DMS153 (cell line): Measurements from ENCODE around the gene SLC7A10.
"Not testable (repeated sequence)": the region's sequence is repeated elsewhere in the genome, so short reads cannot be mapped to it uniquely, and the experiment has no call there.

Experiments
- DNase-seq: peaks from one replicate; lab custom pipeline; 2025; lab: John Stamatoyannopoulos, UW

SLC7A10 gene

DNA sequence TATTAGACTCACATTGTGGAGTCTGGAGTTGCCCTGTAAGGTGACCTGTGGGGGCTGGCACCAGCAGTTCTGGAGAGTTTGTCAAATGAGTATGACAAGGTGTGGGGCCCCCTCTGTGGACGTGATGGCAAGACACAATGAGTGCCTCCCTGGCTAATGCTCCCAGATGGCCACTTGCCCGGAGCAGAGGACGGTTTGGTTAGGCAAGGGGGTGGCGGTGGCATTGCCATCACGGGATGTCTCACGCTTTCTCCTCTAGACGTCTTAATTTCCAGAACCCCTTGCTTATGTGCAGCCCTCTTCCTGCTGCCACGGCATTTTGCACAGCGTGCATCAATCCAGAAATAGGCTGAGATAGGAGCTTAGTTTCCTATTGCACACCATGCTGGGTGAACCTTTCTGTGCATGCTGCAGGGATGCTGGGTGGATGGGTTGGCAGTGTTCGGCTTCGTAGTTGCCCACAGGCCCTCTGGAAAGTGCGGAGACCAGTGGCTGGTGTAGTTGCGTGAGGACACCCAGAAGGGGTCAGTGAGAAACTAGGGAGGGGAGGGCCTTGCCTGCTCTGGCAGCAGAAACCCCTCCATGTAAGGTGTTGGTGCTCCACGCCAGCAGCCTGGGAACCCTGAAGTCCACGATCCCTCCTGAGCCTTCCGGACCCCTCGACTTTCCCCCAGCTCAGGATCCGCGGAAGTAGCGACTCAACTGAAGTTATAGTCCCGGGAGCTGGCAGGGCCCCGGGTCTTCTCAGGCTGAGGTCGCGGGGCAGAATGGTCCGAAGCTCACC, 49.6 kb downstream of the SLC7A10 start:
- DNase-seq = no peak

DNA sequence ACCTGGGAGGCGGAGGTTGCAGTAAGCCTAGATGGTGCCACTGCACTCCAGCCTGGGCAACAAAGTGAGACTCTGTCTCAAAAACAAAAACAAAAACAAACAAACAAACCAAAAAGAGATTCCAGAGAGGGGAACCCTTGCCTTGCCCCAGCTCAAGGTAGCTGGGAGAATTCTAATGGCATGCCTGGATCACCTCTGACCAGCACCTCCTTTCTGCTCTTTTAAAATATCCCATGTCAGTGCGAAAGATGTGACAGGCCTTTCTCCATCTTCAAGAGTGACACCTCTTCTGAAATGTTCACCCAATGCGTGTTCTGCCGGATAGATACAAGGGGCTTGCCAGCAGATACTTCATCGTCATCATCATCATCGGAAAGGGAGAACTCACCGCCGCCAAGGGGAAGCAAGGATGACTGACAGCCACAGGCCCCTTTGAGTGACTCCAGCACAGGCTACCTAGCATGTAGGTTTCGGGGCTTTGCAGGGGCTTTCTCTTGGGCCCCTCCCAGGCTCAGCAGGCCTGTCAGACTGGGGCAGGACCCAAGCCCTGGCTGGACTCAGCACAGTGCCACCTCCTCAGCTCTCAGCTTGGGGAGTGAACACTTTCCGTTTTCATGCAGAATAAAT, 50.4 kb downstream of the SLC7A10 start:
- no peak for DNase-seq

DNA sequence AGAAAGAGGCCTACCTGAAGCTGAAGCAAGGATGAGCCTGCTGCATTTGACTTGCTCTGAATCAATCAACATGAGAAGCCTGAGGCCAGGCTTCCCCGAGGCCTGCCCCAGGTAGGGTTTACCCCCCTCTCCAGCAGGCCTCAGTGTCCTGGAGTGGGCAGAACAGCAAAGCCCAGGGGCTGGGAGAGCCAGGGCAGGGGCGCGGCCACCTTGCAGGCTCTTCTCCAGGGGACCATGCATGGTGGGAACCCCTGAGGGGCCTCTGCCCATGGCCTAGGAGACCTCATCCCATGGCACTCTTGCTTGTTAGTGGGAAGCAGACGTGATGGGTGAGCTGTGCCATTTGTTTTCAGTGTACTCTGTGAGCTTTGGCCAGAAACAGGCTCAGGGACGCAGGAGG, 51.5 kb downstream of the SLC7A10 start:
- no peak for DNase-seq

DNA sequence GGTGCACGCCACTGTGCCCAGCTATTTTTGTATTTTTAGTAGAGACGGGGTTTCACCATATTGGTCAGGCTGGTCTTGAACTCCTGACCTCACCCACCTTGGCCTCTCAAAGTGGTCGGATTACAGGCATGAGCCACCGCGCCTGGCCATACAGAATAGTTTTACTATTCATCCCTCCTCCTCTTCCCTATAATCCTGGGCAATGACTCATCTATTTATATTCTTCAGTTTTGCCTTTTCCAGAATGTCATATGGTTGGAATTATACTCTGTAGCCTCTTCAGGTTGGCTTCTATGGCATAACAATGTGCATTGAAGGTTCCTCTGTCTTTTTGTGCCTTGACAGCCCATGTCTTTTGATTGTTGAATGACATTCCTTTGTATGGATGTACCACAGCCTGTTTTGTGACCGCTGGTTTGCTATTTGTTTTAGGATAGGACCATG, 53.7 kb downstream of the SLC7A10 start:
- no peak for DNase-seq

DNA sequence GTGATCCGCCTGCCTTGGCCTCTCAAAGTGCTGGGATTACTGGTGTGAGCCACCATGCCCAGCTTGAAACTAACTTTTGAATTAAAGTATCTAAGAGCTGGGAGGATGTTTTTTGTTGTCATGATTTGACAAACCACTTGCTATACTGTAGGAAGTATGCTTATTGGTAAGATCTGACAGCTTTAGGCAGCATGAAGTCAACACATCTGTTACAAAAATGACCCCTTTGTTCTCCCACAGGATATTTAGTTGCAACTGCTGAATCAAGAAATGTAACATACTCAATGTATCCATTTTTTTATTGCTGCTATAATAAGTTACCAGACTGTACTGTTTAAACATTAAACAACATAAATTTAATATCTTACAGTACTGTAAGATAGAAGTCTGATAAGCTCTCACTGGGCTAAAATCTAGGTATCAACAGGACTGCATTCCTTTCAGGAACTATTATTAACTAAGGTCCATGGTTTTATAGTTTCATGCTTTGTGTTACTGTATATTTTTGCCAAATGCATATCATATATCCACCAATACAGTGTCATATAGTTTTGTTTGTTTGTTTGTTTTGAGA, 54.3 kb downstream of the SLC7A10 start:
- DNase-seq = no peak

DNA sequence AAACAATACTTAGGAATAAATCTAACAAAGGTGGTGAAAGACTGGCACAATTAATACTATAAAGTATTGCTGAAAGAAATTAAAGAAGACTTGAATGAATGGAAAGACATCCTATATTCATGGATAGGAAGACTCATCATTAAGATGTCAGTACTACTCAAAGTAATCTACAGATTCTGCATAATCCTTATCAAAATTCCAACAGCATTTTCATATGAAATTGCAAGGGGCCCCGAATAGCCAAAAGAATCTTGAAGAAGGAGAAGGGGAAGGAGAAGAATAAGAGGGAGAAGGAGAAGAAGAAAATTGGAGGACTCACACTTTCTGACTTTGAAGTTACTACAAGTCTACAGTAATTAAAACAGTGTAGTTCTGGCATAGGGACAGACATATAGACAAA, 57.1 kb downstream of the SLC7A10 start:
- no peak for DNase-seq

DNA sequence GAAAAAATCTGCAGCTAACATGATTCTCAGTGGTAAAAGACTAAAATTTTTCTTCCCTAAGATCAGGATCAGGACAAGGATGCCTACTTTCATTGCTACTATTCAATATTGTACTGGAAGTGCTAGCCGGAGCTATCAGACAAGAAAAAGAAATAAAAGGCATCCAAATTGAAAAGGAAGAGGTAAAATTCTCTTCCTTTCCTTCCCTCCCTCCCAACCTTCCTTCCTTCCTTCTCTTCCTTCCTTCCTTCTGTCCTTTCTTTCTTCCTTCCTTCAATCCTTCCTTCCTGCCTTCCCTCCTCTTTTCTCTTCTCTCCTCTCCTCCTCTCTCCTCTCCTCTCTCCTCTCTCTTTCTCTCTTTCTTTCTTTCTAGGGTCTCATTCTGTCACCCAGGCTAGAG, 58.2 kb downstream of the SLC7A10 start:
- no peak for DNase-seq

DNA sequence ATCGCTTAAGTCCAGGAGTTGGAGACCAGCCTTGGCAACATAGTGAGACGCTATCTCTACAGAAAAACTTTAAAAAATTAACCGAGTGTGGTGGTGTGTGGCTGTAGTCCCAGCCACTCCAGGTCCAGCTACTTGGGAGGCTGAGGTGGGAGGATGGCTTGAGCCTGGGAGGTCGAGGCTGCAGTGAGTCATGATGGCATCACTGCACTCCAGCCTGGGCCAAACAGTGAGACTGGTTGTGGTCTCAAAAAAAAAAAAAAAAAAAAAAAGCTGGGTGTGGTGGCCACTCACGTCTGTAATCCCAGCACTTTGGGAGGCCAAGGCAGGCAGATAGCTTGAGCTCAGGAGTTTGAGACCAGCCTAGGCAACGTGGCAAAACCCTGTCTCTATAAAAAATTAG, 59.6 kb downstream of the SLC7A10 start:
- not testable (repeated sequence) for DNase-seq

DNA sequence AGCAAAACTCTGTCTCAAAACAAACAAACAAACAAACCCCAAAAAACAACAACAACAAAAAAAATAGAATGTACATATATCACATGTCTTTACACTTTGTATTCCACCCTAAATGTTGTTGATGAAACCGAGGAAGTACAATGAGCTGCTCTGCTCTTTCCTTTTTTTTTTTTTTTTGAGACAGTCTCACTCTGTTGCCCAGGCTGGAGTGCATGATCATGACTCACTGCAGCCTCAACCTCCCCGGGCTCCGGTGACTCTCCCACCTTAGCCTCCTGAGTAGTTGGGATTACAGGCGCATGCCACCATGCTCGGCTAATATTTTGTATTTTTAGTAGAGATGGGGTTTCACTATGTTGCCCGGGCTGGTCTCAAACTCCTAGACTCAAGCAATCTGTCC, 62.2 kb downstream of the SLC7A10 start:
- no peak for DNase-seq

DNA sequence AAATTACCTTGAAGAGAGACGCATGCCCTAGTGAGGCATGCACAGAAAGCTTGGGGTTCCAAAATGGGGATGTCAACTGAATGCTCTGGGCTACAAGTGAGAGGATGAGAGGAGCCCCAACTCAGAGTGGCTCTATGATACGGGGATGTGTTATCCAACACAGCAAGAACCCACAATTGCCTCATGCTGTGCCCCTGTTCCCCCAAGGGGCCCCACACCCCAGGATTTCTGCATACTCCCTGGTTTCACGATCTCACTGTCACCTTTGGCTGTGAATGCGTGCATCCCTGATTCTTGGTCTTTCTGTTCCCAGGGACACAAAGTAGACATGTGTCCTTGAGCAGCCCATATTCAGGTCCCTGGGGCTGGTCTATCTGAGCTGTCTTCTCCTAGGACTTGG, 64.4 kb downstream of the SLC7A10 start:
- DNase-seq = no peak

DNA sequence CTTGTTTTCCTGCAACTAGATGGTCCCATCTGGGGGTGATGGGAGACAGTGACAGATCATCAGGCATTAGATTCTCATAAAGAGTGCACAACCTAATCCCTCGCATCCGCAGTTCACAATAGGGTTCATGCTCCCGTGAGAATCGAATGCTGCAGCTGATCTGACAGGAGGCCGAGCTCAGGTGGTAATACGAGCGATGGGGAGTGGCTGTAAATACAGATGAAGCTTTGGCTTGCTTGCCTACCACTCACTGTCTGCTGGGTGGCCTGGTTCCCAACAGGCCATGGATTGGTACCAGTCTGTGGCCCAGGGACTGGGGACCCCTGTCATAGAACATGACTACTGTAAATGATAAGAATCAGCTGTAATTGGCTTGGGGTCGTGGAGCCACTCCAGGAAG, 65.8 kb downstream of the SLC7A10 start:
- DNase-seq = no peak

DNA sequence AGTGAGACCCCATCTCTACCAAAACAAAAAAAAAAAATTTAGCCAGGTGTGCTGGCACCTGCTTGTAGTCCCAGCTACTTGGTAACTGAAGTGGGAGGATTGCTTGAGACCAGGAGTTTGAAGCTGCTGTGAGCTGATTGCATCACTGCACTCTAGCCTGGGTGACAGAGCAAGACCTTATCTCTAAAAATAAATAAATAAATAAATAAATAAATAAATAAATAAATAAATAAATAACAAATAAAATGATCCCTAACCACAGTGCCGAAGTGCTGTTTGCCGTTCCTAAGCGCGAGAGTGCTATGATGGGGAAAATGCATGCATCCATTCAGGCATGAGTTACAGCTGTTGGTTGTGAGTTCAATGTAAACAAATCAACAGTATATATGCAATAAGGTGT, 66.5 kb downstream of the SLC7A10 start:
- no peak for DNase-seq
